GM12878 (cell line): ENCODE measurements around the gene ASCC2. TPM values are rescaled to one million over a fixed set of nuclear protein-coding genes. Genes with fewer than 3 reads are reported as not detected.

Experiments
- ATF3 ChIP-seq: IDR thresholded peaks from 2 replicates; pipeline ENCODE4 v1.6.1; 2011; ENCODE audit warnings: low read depth, mild to moderate bottlenecking, low read length, moderate library complexity, borderline replicate concordance; ENCODE audit errors: extremely low read depth
- ATF7 ChIP-seq: fragments of 450-650 bp; IDR thresholded peaks from 2 replicates; pipeline ENCODE4 v1.6.1; 2016; ENCODE audit warnings: low read depth, mild to moderate bottlenecking
- BACH1 ChIP-seq: fragments of 450-650 bp; IDR thresholded peaks from 2 replicates; pipeline ENCODE4 v1.6.1; 2017; ENCODE audit warnings: mild to moderate bottlenecking, borderline replicate concordance
- BCL3 ChIP-seq: IDR thresholded peaks from 2 replicates; pipeline ENCODE4 v1.6.1; 2011; ENCODE audit warnings: borderline replicate concordance, low read depth, mild to moderate bottlenecking, moderate library complexity, low read length; ENCODE audit not compliant: insufficient read depth, poor library complexity, severe bottlenecking
- BRCA1 ChIP-seq: IDR thresholded peaks from 2 replicates; pipeline ENCODE4 v1.6.1; 2011; ENCODE audit warnings: low read depth, low read length, improper control_type of control experiment
- CHD4 ChIP-seq: fragments of 200-600 bp; sonication (generic); IDR thresholded peaks from 2 replicates; pipeline ENCODE4 v1.6.1; 2016; ENCODE audit warnings: mild to moderate bottlenecking
- IKZF1 ChIP-seq: fragments of 450-650 bp; conservative IDR thresholded peaks from 2 replicates; pipeline ENCODE4 v1.6.1; 2017; ENCODE audit warnings: antibody characterized with exemption, mild to moderate bottlenecking
- IRF3 ChIP-seq: fragments of 450-650 bp; IDR thresholded peaks from 2 replicates; pipeline ENCODE4 v1.6.1; 2014; ENCODE audit warnings: mild to moderate bottlenecking
- MLLT1 ChIP-seq: fragments of 450-650 bp; IDR thresholded peaks from 2 replicates; pipeline ENCODE4 v1.6.1; 2016; ENCODE audit warnings: mild to moderate bottlenecking
- MYC ChIP-seq: IDR thresholded peaks from 2 replicates; pipeline ENCODE4 v1.6.1; 2011; ENCODE audit warnings: mild to moderate bottlenecking, low read length, moderate library complexity, inconsistent platforms; ENCODE audit not compliant: insufficient read depth, insufficient replicate concordance, insufficient read length, severe bottlenecking
- NBN ChIP-seq: fragments of 450-650 bp; IDR thresholded peaks from 2 replicates; pipeline ENCODE4 v1.6.1; 2016
- NFYA ChIP-seq: IDR thresholded peaks from 2 replicates; pipeline ENCODE4 v1.6.1; 2011; ENCODE audit warnings: low read depth, mild to moderate bottlenecking, low read length, improper control_type of control experiment, borderline replicate concordance
- NR2C2 ChIP-seq: IDR thresholded peaks from 2 replicates; pipeline ENCODE4 v1.6.1; 2011; ENCODE audit warnings: borderline replicate concordance, low read depth; ENCODE audit not compliant: control insufficient read depth, insufficient read length
- PBX3 ChIP-seq: IDR thresholded peaks from 2 replicates; pipeline ENCODE4 v1.6.1; 2011; ENCODE audit warnings: mild to moderate bottlenecking, low read depth, low read length, moderate library complexity; ENCODE audit not compliant: insufficient replicate concordance
- PML ChIP-seq: IDR thresholded peaks from 2 replicates; pipeline ENCODE4 v1.6.1; 2012; ENCODE audit warnings: low read length, inconsistent platforms
- POLR2A ChIP-seq: IDR thresholded peaks from 2 replicates; pipeline ENCODE4 v1.6.1; 2011; ENCODE audit warnings: low read depth, mild to moderate bottlenecking, low read length
- RBBP5 ChIP-seq: fragments of 200-600 bp; sonication (generic); conservative IDR thresholded peaks from 2 replicates; pipeline ENCODE4 v1.6.1; 2016
- RCOR1 ChIP-seq: conservative IDR thresholded peaks from 2 replicates; pipeline ENCODE4 v1.6.1; 2012; ENCODE audit warnings: low read depth, low read length, improper control_type of control experiment
- SMARCA5 ChIP-seq: fragments of 450-650 bp; IDR thresholded peaks from 2 replicates; pipeline ENCODE4 v1.6.1; 2017; ENCODE audit warnings: mild to moderate bottlenecking
- SREBF1 ChIP-seq: IDR thresholded peaks from 2 replicates; pipeline ENCODE4 v1.6.1; 2012; ENCODE audit warnings: mild to moderate bottlenecking, low read length
- SREBF2 ChIP-seq: IDR thresholded peaks from 2 replicates; pipeline ENCODE4 v1.6.1; 2012; ENCODE audit warnings: mild to moderate bottlenecking, low read length
- TAF1 ChIP-seq: IDR thresholded peaks from 2 replicates; pipeline ENCODE4 v1.6.1; 2011; ENCODE audit warnings: mild to moderate bottlenecking, low read depth, low read length, borderline replicate concordance
- TBL1XR1 ChIP-seq: IDR thresholded peaks from 2 replicates; pipeline ENCODE4 v1.6.1; 2012; ENCODE audit warnings: low read depth, low read length, improper control_type of control experiment
- ZBTB33 ChIP-seq: fragments of 450-650 bp; IDR thresholded peaks from 2 replicates; pipeline ENCODE4 v1.6.1; 2017; ENCODE audit warnings: mild to moderate bottlenecking
- ZZZ3 ChIP-seq: IDR thresholded peaks from 2 replicates; pipeline ENCODE4 v1.6.1; 2011; ENCODE audit warnings: low read depth; ENCODE audit not compliant: control insufficient read depth, insufficient read length
- polyA plus RNA-seq, 11 experiments: library from polyadenylated mRNA; depleted of rRNA in 4 of 11; unstranded in 6 of 11; stranded (reverse) in 5 of 11; fragments of >200 nt; fragmentation: Nextera tagmentation in 4 of 11; fragmentation: Illumina TruSeq in 1 of 11; extraction: Ambion mirVana in 4 of 11; extraction: Trizol in 1 of 11; gene quantifications; 1 replicate in 1 of 11; 2 replicates in 10 of 11; pipeline versions ENCODE4 v1.2.1 to v1.2.3, GENCODE V29; 2011 to 2016; ENCODE audit warnings: inconsistent platforms in 2 of 11, missing spikeins in 2 of 11, low read depth in 1 of 11
- total RNA-seq, 4 experiments: library from RNA; depleted of rRNA in 3 of 4; stranded (reverse); fragments of >200 nt in 3 of 4; fragmentation: Illumina TruSeq in 1 of 4; extraction: Trizol in 1 of 4; gene quantifications; 2 replicates each; pipeline versions ENCODE4 v1.2.1 to v1.2.3, GENCODE V29; 2013 to 2021

The ASCC2 gene
- total and polyA plus RNA-seq, 10 of the 15 experiments (the other 5 are each of a cell fraction or from before 2014, with no cell fraction given): 5.3 to 91.4 (median 56.5) TPM

GRCh38 chr22:29821291-29822016 is 16.6 kb downstream of the ASCC2 start (continued):
- no peak for TF ChIP-seq BCL3
- no peak for TF ChIP-seq ZBTB33
- TF ChIP-seq BACH1: no peak; the same call in 1 of the 2 replicates
- no peak for TF ChIP-seq ATF3
- no peak for TF ChIP-seq NR2C2
- TF ChIP-seq SREBF2: no peak
- TF ChIP-seq POLR2A: no peak
- TF ChIP-seq PBX3: peak; percentile 70
- peak; percentile 24; the same call in 1 of the 2 replicates for TF ChIP-seq IKZF1
- no peak for TF ChIP-seq MLLT1
- TF ChIP-seq NFYA: no peak
- TF ChIP-seq ZZZ3: no peak
- no peak for TF ChIP-seq MYC
- peak; percentile 69 for TF ChIP-seq ATF7
- TF ChIP-seq IRF3: no peak
- TF ChIP-seq TBL1XR1: no peak
- TF ChIP-seq NBN: no peak
- TF ChIP-seq BRCA1: no peak
- no peak for TF ChIP-seq SREBF1
- TF ChIP-seq CHD4: no peak
- TF ChIP-seq TAF1: no peak
- TF ChIP-seq PML: no peak
- no peak for TF ChIP-seq RBBP5
- TF ChIP-seq RCOR1: no peak
- TF ChIP-seq SMARCA5: peak; percentile 61; the same call in 1 of the 2 replicates
